ENCODE data around the gene KCTD15.

Gene KCTD15

GRCh38 chr19:33861950-33862349 lies 65.3 kb downstream of the KCTD15 start:
- DNase-seq = no peak

DNA sequence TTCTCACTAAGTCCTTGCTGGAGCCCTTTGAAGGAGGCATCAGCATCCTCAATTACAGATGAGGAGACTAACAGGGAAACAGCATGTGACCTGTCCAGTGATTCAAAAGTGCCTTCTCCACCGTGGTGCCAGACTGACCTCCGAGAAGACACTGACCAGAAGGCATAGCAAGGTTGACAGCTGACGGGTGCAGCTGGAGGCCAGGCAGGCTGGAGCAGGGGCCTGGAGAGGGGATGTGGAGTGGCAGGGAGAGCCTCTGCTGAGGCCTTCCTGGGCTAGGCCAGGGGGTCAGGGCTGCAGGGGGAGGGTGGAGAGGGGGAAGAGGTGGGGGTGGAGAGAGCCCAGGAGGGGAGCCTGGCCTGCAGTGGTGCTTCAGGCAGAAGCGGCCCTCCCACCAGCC lies 66.3 kb downstream of the KCTD15 start:
- no peak for DNase-seq

GRCh38 chr19:33863436-33863835 lies 66.8 kb downstream of the KCTD15 start:
- DNase-seq = no peak

DNA sequence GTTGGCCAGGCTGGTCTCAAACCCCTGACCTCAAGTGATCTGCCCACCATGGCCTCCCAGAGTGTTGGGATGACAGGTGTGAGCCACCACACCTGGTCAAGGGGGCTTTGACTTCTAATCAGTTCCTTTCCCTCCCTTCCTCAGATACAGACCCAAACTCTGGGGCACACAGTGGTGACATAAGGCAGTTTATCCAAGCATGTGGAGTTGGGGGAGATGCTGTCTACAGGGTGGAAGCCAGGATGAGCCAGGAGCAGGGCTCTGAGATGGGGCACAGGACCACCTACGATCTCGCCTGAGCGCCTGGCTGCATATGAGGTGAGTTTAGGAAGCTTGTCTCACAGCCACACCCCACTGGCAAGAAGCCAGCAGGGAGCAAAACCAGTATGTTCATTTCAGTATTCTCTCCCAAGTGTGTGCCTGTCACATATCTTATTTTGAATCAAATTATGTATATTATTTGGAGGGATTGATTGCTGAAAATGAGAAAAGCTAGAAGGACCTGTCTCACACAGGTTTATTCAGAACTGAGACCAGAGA lies 67.7 kb downstream of the KCTD15 start:
- no peak for DNase-seq

- DNase-seq = no peak
These were observed 68.6 kb downstream of the KCTD15 start for GRCh38 chr19:33865306-33865705.

All from fibroblast of skin of scalp (primary cell).